Measurements from ENCODE around the gene DUSP7. TPM values are rescaled to one million over a fixed set of nuclear protein-coding genes. Genes with fewer than 3 reads are reported as not detected.

DUSP7 gene
- total and polyA plus RNA-seq, 9 of the 15 experiments (the other 6 are each of a cell fraction or from before 2014, with no cell fraction given) = 0.45 to 15.8 (median 8.2) TPM

DNA sequence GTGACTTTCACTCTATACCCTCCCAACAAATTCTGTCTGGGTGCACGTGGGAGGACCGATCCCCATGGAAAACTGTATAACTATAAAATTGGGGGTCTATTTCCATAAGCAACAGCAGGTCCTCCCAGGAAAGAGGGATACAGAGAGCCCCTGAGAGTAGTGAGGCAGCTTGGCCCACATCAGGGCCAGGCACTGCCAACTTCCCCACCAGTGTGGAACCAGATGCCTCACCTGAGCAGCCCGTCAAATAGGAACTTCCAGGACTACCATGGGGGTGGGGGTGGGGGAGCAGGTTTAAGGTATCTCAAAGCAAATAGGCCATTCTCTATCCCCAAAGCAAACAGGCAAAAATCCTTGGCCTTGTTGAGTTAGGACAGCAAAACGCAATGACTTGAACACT lies 33.3 kb upstream of the DUSP7 start (continued):
- TF ChIP-seq POLR2G (IDR thresholded peaks at IDR 0.05; ENCODE audit: low read depth, low read length) (no peak), ZNF23 (CRISPR knock-in tag; IDR thresholded peaks at IDR 0.05) (no peak), BRCA1 (IDR thresholded peaks at IDR 0.05) (no peak), BRCA1 (CRISPR knock-in tag; IDR thresholded peaks at IDR 0.05) (no peak)

- H3K4me2 ChIP-seq (ENCODE audit: insufficient read depth, low read length) = no peak overlapping the region
- intact Hi-C loops (cut with micrococcal nuclease) = no loop called here
- no peak overlapping the region for H3K4me3 ChIP-seq
- CTCF ChIA-PET (ENCODE audit: low intra/inter-chr PET ratio) = no interaction called here
- H2AFZ ChIP-seq (ENCODE audit: low read depth, low read length) = no peak overlapping the region
- BruUV-seq (replicated peaks) = no TSS peak
- 47% methylated on average over 11 of the region's 17 CpGs for WGBS (ENCODE audit: insufficient coverage, low coverage, missing lambda C conversion rate)
- H3K9me3 ChIP-seq (replicated peaks; ENCODE audit: control insufficient read depth, insufficient read depth, low read depth, low read length) = no peaks in the 10 kb centered on the region
- H4K20me1 ChIP-seq (replicated peaks; ENCODE audit: control insufficient read depth, insufficient read depth, low read length) = no peaks in the 10 kb centered on the region
- no peaks in the 10 kb centered on the region for H3K9me1 ChIP-seq (ENCODE audit: control insufficient read depth, insufficient read depth, low read length)
- no peaks in the 10 kb centered on the region for H3K27me3 ChIP-seq (ENCODE audit: control insufficient read depth in 2 of 2, insufficient read depth in 2 of 2, low read length in 2 of 2)
- H3K79me2 ChIP-seq (ENCODE audit: control insufficient read depth, insufficient read depth, low read length) = no peaks in the 10 kb centered on the region
- DNase-seq (ENCODE audit: extremely low read depth in 1 of 4, low spot score in 3 of 4) = peak; percentile 45 to 78 (median 54)
- in situ Hi-C loops (cut with MboI) = no loop called here
- H3K9ac ChIP-seq (ENCODE audit: insufficient read depth in 1 of 2, low read depth in 2 of 2, low read length in 2 of 2) = peak overlapping the region in 1 of 2 experiments; percentile 53; a peak in 2 of 4 replicates
- FAIRE-seq = peak; percentile 44
- H3K27ac ChIP-seq (ENCODE audit: extremely low read depth, low read depth, low read length) = peak overlapping the region; percentile 33; the same call in 2 of the 3 replicates
- peaks cover 21 to 28% of the 10 kb centered on the region in 2 experiments for H3K4me1 ChIP-seq (replicated peaks in 1 of 2; ENCODE audit: control insufficient read depth in 2 of 2, insufficient read depth in 2 of 2, low read length in 2 of 2)
- peak; percentile 80 for ATAC-seq
- POLR2A ChIA-PET = interaction anchor here (0.9 to 1.6 kb wide), 2 partner anchors 10 to 19 kb away, joined by 3 to 4 read pairs; no protein-coding TSS in a partner anchor
- H3K36me3 ChIP-seq (ENCODE audit: control insufficient read depth, insufficient read depth, low read length) = peaks cover 13% of the 10 kb centered on the region; the same call in 1 of the 3 replicates
- TF ChIP-seq ZNF311 (CRISPR knock-in tag; IDR thresholded peaks at IDR 0.05) = no peak
- TF ChIP-seq CTCF (IDR thresholded peaks at IDR 0.05 in 2 of 3, conservative IDR thresholded peaks at IDR 0.05 in 1 of 3; ENCODE audit: insufficient read depth in 2 of 3, low read depth in 1 of 3, low read length in 3 of 3) = no peak
- TF ChIP-seq NCOR1 (IDR thresholded peaks at IDR 0.05) = no peak
- peak; percentile 45; the same call in 1 of the 2 replicates for TF ChIP-seq NR2C1 (IDR thresholded peaks at IDR 0.05)
- peak; percentile 57; the same call in 1 of the 2 replicates for TF ChIP-seq NR2C1 (tag; IDR thresholded peaks at IDR 0.05)
- no peak for TF ChIP-seq PURB (CRISPR knock-in tag; IDR thresholded peaks at IDR 0.05; ENCODE audit: low read depth)
- no peak for TF ChIP-seq MLLT1 (IDR thresholded peaks at IDR 0.05)
- TF ChIP-seq KDM1A (IDR thresholded peaks at IDR 0.05) = peak in 1 of 2 experiments; percentile 85; a peak in 2 of 4 replicates
- peak; percentile 31; the same call in 1 of the 2 replicates for TF ChIP-seq CEBPG (CRISPR knock-in tag; IDR thresholded peaks at IDR 0.05)
- TF ChIP-seq CEBPG (tag; conservative IDR thresholded peaks at IDR 0.05 in 1 of 2, IDR thresholded peaks at IDR 0.05 in 1 of 2) = no peak
- no peak for TF ChIP-seq RBM17 (IDR thresholded peaks at IDR 0.05; ENCODE audit: borderline replicate concordance, low read depth, low read length)
Measured at GRCh38 chr3:52088445-52089367, 32.3 kb upstream of the DUSP7 start.
